Fibroblast of lung (primary cell): ENCODE measurements around the gene TMPRSS11B. TPM values are rescaled to one million over a fixed set of nuclear protein-coding genes. Genes with fewer than 3 reads are reported as not detected.

Source experiments
- DNase-seq, 2 donors: peaks; one replicate each; pipeline versions ENCODE4 v3.0.0 to v3.0.0-alpha.2; 2010; ENCODE audit warnings: low read depth in 2 of 2
- H2AFZ ChIP-seq: 2 replicates; pipeline ENCODE4 v1.5.1; 2012; ENCODE audit warnings: low read length, control low read depth, inconsistent platforms
- H3K27ac ChIP-seq: 2 replicates; pipeline ENCODE4 v1.5.1; 2011; ENCODE audit warnings: low read length, control low read depth; ENCODE audit not compliant: insufficient read depth
- H3K27me3 ChIP-seq: 2 replicates; pipeline ENCODE4 v1.5.1; 2011; ENCODE audit warnings: mild to moderate bottlenecking, low read length; ENCODE audit not compliant: control insufficient read depth, insufficient read depth
- H3K36me3 ChIP-seq: 2 replicates; pipeline ENCODE4 v1.5.1; 2011; ENCODE audit warnings: low read length; ENCODE audit not compliant: control insufficient read depth, insufficient read depth
- H3K4me1 ChIP-seq: 2 replicates; pipeline ENCODE4 v1.5.1; 2011; ENCODE audit warnings: low read length; ENCODE audit not compliant: control insufficient read depth, insufficient read depth; ENCODE audit errors: extremely low read depth
- H3K4me2 ChIP-seq: 2 replicates; pipeline ENCODE4 v1.5.1; 2011; ENCODE audit warnings: low read length, control low read depth; ENCODE audit not compliant: insufficient read depth; ENCODE audit errors: extremely low read depth
- H3K4me3 ChIP-seq, 4 experiments: fragments of 200-600 bp in 1 of 4; sonication (generic) in 1 of 4; replicated peaks in 1 of 4; 2 replicates each; pipeline ENCODE4 v1.5.1; 2011 to 2016; ENCODE audit warnings: low read length in 4 of 4, low read depth in 3 of 4, mild to moderate bottlenecking in 3 of 4, control low read depth in 2 of 4, inconsistent platforms in 1 of 4, mixed read lengths in 1 of 4; ENCODE audit not compliant: insufficient read depth in 1 of 4; ENCODE audit errors: control extremely low read depth in 1 of 4
- H3K79me2 ChIP-seq: 2 replicates; pipeline ENCODE4 v1.5.1; 2012; ENCODE audit warnings: mild to moderate bottlenecking, low read length, inconsistent platforms; ENCODE audit not compliant: control insufficient read depth, insufficient read depth
- H3K9ac ChIP-seq: 2 replicates; pipeline ENCODE4 v1.5.1; 2011; ENCODE audit warnings: mild to moderate bottlenecking, low read length, control low read depth; ENCODE audit not compliant: insufficient read depth
- H3K9me3 ChIP-seq: 2 replicates; pipeline ENCODE4 v1.5.1; 2012; ENCODE audit warnings: low read depth, low read length; ENCODE audit not compliant: control insufficient read depth, insufficient read depth
- H4K20me1 ChIP-seq: 2 replicates; pipeline ENCODE4 v1.5.1; 2011; ENCODE audit warnings: low read length; ENCODE audit not compliant: control insufficient read depth, insufficient read depth; ENCODE audit errors: extremely low read depth
- EZH2 ChIP-seq: IDR thresholded peaks from 2 replicates; pipeline ENCODE4 v1.5.1; 2012; ENCODE audit warnings: low read length, control low read depth, mild to moderate bottlenecking; ENCODE audit errors: missing control alignments
- polyA plus RNA-seq, 2 donors: library from polyadenylated mRNA; depleted of rRNA in 1 of 2; stranded (reverse) in 1 of 2; unstranded in 1 of 2; fragments of >200 nt; gene quantifications; 2 replicates each; pipeline ENCODE4 v1.2.1, GENCODE V29; 2011 to 2012; ENCODE audit warnings: missing spikeins in 1 of 2
- total RNA-seq: library from RNA; depleted of rRNA; stranded (reverse); fragments of >200 nt; gene quantifications from 2 replicates; pipeline ENCODE4 v1.2.1, GENCODE V29; 2014
- TF ChIP-seq, protein P1 (sequence below), 2 donors: IDR thresholded peaks in 1 of 2; conservative IDR thresholded peaks in 1 of 2; 1 replicate in 1 of 2; 2 replicates in 1 of 2; pipeline ENCODE4 v1.5.1; 2011 to 2012; ENCODE audit warnings: low read length in 2 of 2, control low read depth in 1 of 2, inconsistent platforms in 1 of 2, low read depth in 1 of 2, mild to moderate bottlenecking in 1 of 2

TMPRSS11B gene
- total and polyA plus RNA-seq, 2 donors (not counting 1 experiment from before 2014, with no cell fraction given) = not detected

DNA sequence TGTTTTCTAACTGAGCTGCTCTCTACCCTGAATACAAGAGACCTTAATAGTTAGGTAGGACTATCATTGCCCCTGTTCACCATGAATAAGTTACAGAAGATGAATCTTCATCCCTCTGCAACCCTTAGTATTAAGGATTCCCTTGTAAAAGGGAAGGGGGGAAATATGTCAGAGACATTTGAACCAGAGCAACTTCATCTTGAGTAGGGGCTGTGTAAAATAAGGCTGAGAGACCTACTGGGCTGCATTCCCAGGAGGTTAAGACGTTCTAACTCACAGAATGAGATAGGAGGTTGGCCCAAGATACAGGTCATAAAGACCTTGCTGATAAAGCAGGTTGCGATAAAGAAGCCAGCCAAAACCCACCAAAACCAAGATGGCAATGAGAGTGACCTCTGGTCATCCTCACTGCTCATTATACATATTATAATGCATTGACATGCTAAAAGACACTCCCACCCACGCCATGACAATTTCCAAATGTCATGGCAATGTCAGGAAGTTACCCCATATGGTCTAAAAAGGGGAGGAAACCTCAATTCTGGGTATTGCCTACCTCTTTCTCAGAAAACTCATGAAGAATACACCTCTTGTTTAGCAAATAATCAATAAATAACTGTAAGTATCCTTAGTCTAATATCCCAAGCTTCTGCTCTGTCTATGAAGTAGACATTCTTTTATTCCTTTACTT, 19.5 kb upstream of the TMPRSS11B start:
- Histone ChIP-seq H2AFZ (no peak overlapping the region), H3K9me3 (no peaks in the 10 kb centered on the region), H3K27ac (no peak overlapping the region), H3K27me3 (no peaks in the 10 kb centered on the region), H3K4me1 (no peaks in the 10 kb centered on the region), H3K4me2 (no peak overlapping the region), H3K9ac (no peak overlapping the region), H4K20me1 (no peaks in the 10 kb centered on the region), H3K79me2 (no peaks in the 10 kb centered on the region), H3K4me3 (no peak overlapping the region), H3K36me3 (no peaks in the 10 kb centered on the region)
- DNase-seq = no peak
- TF ChIP-seq EZH2 = no peak

DNA sequence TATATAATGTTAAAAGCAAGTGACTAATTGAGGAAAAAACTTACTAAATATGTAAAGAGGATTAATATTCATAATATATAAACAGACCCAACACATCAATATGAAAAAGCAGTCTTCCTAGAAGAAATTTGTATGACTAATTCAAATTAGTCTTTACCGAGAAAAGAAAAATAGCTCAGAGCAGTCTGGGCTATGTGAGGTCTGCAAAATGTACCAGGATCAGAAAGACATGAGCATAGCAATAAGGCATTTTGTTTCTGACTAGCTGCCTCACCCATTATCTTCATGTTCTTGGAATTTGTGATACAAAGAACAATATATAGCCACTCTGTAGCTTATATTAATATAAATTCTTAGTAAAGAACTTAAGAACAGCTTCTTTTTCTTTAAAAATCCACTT, 13.7 kb upstream of the TMPRSS11B start:
- no peak overlapping the region for H3K4me2 ChIP-seq
- DNase-seq = no peak
- H3K27ac ChIP-seq = no peak overlapping the region
- H3K4me3 ChIP-seq = no peak overlapping the region
- H3K9me3 ChIP-seq = no peaks in the 10 kb centered on the region
- no peaks in the 10 kb centered on the region for H3K79me2 ChIP-seq
- no peak overlapping the region for H2AFZ ChIP-seq
- TF ChIP-seq, protein P1, sequence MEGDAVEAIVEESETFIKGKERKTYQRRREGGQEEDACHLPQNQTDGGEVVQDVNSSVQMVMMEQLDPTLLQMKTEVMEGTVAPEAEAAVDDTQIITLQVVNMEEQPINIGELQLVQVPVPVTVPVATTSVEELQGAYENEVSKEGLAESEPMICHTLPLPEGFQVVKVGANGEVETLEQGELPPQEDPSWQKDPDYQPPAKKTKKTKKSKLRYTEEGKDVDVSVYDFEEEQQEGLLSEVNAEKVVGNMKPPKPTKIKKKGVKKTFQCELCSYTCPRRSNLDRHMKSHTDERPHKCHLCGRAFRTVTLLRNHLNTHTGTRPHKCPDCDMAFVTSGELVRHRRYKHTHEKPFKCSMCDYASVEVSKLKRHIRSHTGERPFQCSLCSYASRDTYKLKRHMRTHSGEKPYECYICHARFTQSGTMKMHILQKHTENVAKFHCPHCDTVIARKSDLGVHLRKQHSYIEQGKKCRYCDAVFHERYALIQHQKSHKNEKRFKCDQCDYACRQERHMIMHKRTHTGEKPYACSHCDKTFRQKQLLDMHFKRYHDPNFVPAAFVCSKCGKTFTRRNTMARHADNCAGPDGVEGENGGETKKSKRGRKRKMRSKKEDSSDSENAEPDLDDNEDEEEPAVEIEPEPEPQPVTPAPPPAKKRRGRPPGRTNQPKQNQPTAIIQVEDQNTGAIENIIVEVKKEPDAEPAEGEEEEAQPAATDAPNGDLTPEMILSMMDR (conservative IDR thresholded peaks at IDR 0.05 in 1 of 2, IDR thresholded peaks at IDR 0.05 in 1 of 2; ENCODE audit: low read depth in 1 of 2, low read length in 2 of 2) = no peak
- TF ChIP-seq EZH2 = no peak
- no peaks in the 10 kb centered on the region for H3K4me1 ChIP-seq
- H3K9ac ChIP-seq = no peak overlapping the region
- no peaks in the 10 kb centered on the region for H3K36me3 ChIP-seq
- H3K27me3 ChIP-seq = no peaks in the 10 kb centered on the region
- no peaks in the 10 kb centered on the region for H4K20me1 ChIP-seq

DNA sequence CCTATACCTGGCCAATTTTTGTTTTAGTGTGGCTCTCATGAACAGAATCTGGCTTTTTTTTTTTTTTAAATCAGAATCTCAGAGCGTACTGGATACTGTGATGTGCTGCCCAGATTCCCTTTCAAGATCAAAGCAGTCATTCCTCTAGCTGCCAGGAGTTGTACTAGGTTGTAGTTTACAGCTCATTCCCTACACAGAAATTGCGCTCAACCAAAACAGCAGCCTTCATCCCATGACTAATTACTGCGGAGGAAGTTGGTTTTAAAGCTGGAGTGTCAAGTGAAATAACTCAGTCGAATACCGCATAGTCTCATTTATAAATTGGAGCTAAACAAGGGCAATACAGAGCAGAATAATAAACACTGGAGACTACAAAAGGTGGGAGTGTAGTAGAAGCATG, 12.2 kb upstream of the TMPRSS11B start:
- Histone ChIP-seq H4K20me1 (no peaks in the 10 kb centered on the region), H2AFZ (no peak overlapping the region), H3K27me3 (no peaks in the 10 kb centered on the region), H3K9ac (no peak overlapping the region), H3K79me2 (no peaks in the 10 kb centered on the region), H3K4me2 (no peak overlapping the region), H3K27ac (no peak overlapping the region), H3K4me1 (no peaks in the 10 kb centered on the region), H3K36me3 (no peaks in the 10 kb centered on the region), H3K9me3 (no peaks in the 10 kb centered on the region), H3K4me3 (no peak overlapping the region)
- DNase-seq = no peak
- TF ChIP-seq, protein P1 (conservative IDR thresholded peaks at IDR 0.05 in 1 of 2, IDR thresholded peaks at IDR 0.05 in 1 of 2; ENCODE audit: low read depth in 1 of 2, low read length in 2 of 2) = no peak
- no peak for TF ChIP-seq EZH2
